Measurements from ENCODE around the gene PKD2.
"Not testable (repeated sequence)": the region's sequence is repeated elsewhere in the genome, so short reads cannot be mapped to it uniquely, and the experiment has no call there.

The PKD2 gene

GRCh38 chr4:88115587-88115986, 108.2 kb downstream of the PKD2 start:
- DNase-seq (ENCODE audit: low read depth) = no peak

GRCh38 chr4:88119943-88120342, 112.5 kb downstream of the PKD2 start:
- no peak for DNase-seq (ENCODE audit: low read depth)

GRCh38 chr4:88122260-88122659, 114.8 kb downstream of the PKD2 start:
- not testable (repeated sequence) for DNase-seq (ENCODE audit: low read depth)

Measured in CMK (cell line).